HepG2 (cell line): ENCODE data around the gene ZDHHC7. TPM values are rescaled to one million over a fixed set of nuclear protein-coding genes. Genes with fewer than 3 reads are reported as not detected.
A peak's percentile ranks its signal among the peaks of the same experiment; 100 is the strongest.

Experiments used
- GATAD1 ChIP-seq: IDR thresholded peaks from 2 replicates; pipeline ENCODE4 v1.6.1; 2016; ENCODE audit warnings: missing genetic modification reagents, missing compliant biosample characterization
- GATAD2A ChIP-seq: IDR thresholded peaks from 2 replicates; pipeline ENCODE4 v1.6.1; 2016
- KDM2A ChIP-seq: sonication (generic); formaldehyde crosslinking; IDR thresholded peaks from 2 replicates; pipeline ENCODE4 v1.4.0; 2020; ENCODE audit warnings: low read depth, missing genetic modification reagents, borderline replicate concordance
- SAP130 ChIP-seq: IDR thresholded peaks from 2 replicates; pipeline ENCODE4 v1.6.1; 2016; ENCODE audit warnings: low read depth
- STAG1 ChIP-seq: sonication (generic); formaldehyde crosslinking; IDR thresholded peaks from 2 replicates; pipeline ENCODE4 v1.4.0; 2020; ENCODE audit warnings: missing genetic modification reagents
- TAF1 ChIP-seq: sonication (generic); formaldehyde crosslinking; IDR thresholded peaks from 2 replicates; pipeline ENCODE4 v1.4.0; 2020; ENCODE audit warnings: missing genetic modification reagents
- THYN1 ChIP-seq: sonication (generic); formaldehyde crosslinking; IDR thresholded peaks from 2 replicates; pipeline ENCODE4 v1.8.1; 2023; ENCODE audit warnings: low read depth, mild to moderate bottlenecking, moderate library complexity, missing genetic modification reagents, borderline replicate concordance
- XRCC5 ChIP-seq: fragments of 200-400 bp; formaldehyde crosslinking; optimal IDR thresholded peaks from 2 replicates; pipeline ENCODE3; 2017; ENCODE audit warnings: mild to moderate bottlenecking, low read length
- ZBTB33 ChIP-seq: sonication (generic); formaldehyde crosslinking; IDR thresholded peaks from 2 replicates; pipeline ENCODE4 v1.4.0; 2020; ENCODE audit warnings: missing genetic modification reagents
- ZNF556 ChIP-seq: sonication (generic); formaldehyde crosslinking; IDR thresholded peaks from 2 replicates; pipeline ENCODE4 v1.4.0; 2020; ENCODE audit warnings: mild to moderate bottlenecking, missing genetic modification reagents, borderline replicate concordance
- ZNF574 ChIP-seq: sonication (generic); formaldehyde crosslinking; IDR thresholded peaks from 2 replicates; pipeline ENCODE4 v1.4.0; 2020; ENCODE audit warnings: missing genetic modification reagents
- ZNF646 ChIP-seq: sonication (generic); formaldehyde crosslinking; IDR thresholded peaks from 2 replicates; pipeline ENCODE4 v1.9.0; 2021; ENCODE audit warnings: mild to moderate bottlenecking, missing genetic modification reagents
- ZNF687 ChIP-seq: sonication (generic); formaldehyde crosslinking; IDR thresholded peaks from 2 replicates; pipeline ENCODE4 v1.5.1; 2020; ENCODE audit warnings: mild to moderate bottlenecking, missing genetic modification reagents, moderate library complexity
- polyA plus RNA-seq, 8 experiments: library from polyadenylated mRNA; depleted of rRNA in 3 of 8; stranded (reverse) in 7 of 8; unstranded in 1 of 8; fragments of >200 nt; fragmentation: Illumina TruSeq in 4 of 8; extraction: Trizol in 4 of 8; gene quantifications; 2 replicates each; pipeline versions ENCODE4 v1.2.1 to v1.2.3, GENCODE V29; 2011 to 2016; ENCODE audit warnings: low read depth in 4 of 8, missing spikeins in 1 of 8, mixed read lengths in 1 of 8; ENCODE audit not compliant: insufficient read depth in 1 of 8
- total RNA-seq, 5 experiments: library from RNA; depleted of rRNA; stranded (reverse); fragments of >200 nt; fragmentation: Illumina TruSeq; extraction: Trizol; gene quantifications; 2 replicates each; pipeline ENCODE4 v1.2.3, GENCODE V29; 2016; ENCODE audit warnings: low read depth in 1 of 5

ZDHHC7 gene
- total and polyA plus RNA-seq, 2 of the 13 experiments (the other 11 are each of a cell fraction or from before 2014, with no cell fraction given): 46.8 to 67.6 TPM

- TF ChIP-seq ZNF687 (CRISPR knock-in tag) (peak; percentile 36), KDM2A (peak; percentile 45; the same call in 1 of the 2 replicates), ZBTB33 (CRISPR knock-in tag) (peak; percentile 73; the same call in 1 of the 2 replicates), SAP130 (CRISPR knock-in tag) (0 out of 2 replicates have a peak, but pooled peaks have one; percentile 11), TAF1 (no peak), ZNF574 (CRISPR knock-in tag) (peak; percentile 64; the same call in 1 of the 2 replicates), GATAD1 (CRISPR knock-in tag) (0 out of 2 replicates have a peak, but pooled peaks have one; percentile 10), ZNF556 (CRISPR knock-in tag) (peak; percentile 66; the same call in 1 of the 2 replicates), THYN1 (CRISPR knock-in tag) (no peak), XRCC5 (peak; percentile 94), GATAD2A (CRISPR knock-in tag) (peak; percentile 23; the same call in 1 of the 2 replicates), ZNF646 (CRISPR knock-in tag) (no peak), STAG1 (CRISPR knock-in tag) (0 out of 2 replicates have a peak, but pooled peaks have one; percentile 21)
Measured at GRCh38 chr16:84950906-84951305, 60.4 kb downstream of the ZDHHC7 start (continued).
